ENCODE results near the gene SLC29A4. TPM values are rescaled to one million over a fixed set of nuclear protein-coding genes. Genes with fewer than 3 reads are reported as not detected.
"Not testable (repeated sequence)": the region's sequence is repeated elsewhere in the genome, so short reads cannot be mapped to it uniquely, and the experiment has no call there.

Gene SLC29A4
- total RNA-seq, 4 donors from 2014 or later: 2.2 to 7.3 (median 5.2) TPM

- Histone ChIP-seq H3K27ac (no peak overlapping the region), H3K36me3 (no peaks in the 10 kb centered on the region), H3K4me3 (no peak overlapping the region), H3K4me1 (peaks cover 3% of the 10 kb centered on the region), H3K9me3 (no peaks in the 10 kb centered on the region), H3K27me3 (peaks cover 7% of the 10 kb centered on the region)
- WGBS: 84% methylated on average over 7 of the region's 7 CpGs
- TF ChIP-seq, protein P1, sequence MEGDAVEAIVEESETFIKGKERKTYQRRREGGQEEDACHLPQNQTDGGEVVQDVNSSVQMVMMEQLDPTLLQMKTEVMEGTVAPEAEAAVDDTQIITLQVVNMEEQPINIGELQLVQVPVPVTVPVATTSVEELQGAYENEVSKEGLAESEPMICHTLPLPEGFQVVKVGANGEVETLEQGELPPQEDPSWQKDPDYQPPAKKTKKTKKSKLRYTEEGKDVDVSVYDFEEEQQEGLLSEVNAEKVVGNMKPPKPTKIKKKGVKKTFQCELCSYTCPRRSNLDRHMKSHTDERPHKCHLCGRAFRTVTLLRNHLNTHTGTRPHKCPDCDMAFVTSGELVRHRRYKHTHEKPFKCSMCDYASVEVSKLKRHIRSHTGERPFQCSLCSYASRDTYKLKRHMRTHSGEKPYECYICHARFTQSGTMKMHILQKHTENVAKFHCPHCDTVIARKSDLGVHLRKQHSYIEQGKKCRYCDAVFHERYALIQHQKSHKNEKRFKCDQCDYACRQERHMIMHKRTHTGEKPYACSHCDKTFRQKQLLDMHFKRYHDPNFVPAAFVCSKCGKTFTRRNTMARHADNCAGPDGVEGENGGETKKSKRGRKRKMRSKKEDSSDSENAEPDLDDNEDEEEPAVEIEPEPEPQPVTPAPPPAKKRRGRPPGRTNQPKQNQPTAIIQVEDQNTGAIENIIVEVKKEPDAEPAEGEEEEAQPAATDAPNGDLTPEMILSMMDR (IDR thresholded peaks at IDR 0.05): no peak
- TF ChIP-seq POLR2AphosphoS5 (IDR thresholded peaks at IDR 0.05) (no peak), EP300 (IDR thresholded peaks at IDR 0.05) (no peak), POLR2A (IDR thresholded peaks at IDR 0.05) (no peak)
- DNase-seq (ENCODE audit: low spot score in 2 of 2): no peak
These were observed 6.6 kb downstream of the SLC29A4 start for GRCh38 chr7:5289355-5289754.

- 89% methylated on average over 6 of the region's 8 CpGs for WGBS
These were observed 8.6 kb downstream of the SLC29A4 start for GRCh38 chr7:5291301-5291700.

DNA sequence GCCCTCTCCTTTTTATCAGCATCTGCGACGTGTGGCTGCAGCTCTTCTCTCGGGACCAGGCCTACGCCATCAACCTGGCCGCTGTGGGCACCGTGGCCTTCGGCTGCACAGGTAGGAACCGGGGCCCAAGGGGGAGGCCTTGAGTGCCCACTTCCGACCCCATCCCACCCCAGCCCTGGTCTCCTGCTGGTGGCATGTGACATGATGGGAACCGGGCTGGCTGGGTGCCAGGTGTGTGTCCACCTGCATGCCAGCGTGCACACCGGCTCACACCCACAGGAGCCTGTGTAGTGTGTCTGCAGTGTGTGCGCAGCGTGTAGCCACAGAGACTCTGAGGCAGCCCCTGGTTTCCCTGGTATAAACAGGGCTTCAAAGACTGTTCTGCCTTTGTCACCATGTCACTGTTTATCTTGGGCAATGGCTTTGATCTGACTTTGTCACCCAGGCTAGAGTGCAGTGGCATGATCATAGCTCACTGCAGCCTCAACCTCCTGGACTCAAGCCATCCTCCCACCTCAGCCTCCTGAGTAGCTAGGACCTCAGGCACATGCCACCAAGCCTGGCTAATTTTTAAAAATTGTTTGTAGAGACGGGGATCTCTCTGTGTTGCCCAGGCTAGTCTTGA lies 9.1 kb downstream of the SLC29A4 start:
- not testable (repeated sequence) for H3K9me3 ChIP-seq; H3K4me1 ChIP-seq; H3K27ac ChIP-seq; H3K36me3 ChIP-seq; H3K27me3 ChIP-seq; DNase-seq (ENCODE audit: low spot score in 2 of 2); H3K4me3 ChIP-seq
- WGBS: 98% methylated on average over 7 of the region's 15 CpGs

More at GRCh38 chr7:5291301-5291700, 8.6 kb downstream of the SLC29A4 start:
- TF ChIP-seq POLR2AphosphoS5 (IDR thresholded peaks at IDR 0.05) (no peak), EP300 (IDR thresholded peaks at IDR 0.05) (no peak)
- TF ChIP-seq, protein P1 (IDR thresholded peaks at IDR 0.05): no peak
- Histone ChIP-seq H3K4me1 (peaks cover 2% of the 10 kb centered on the region), H3K4me3 (no peak overlapping the region), H3K36me3 (no peaks in the 10 kb centered on the region), H3K27me3 (no peaks in the 10 kb centered on the region), H3K27ac (no peak overlapping the region), H3K9me3 (no peaks in the 10 kb centered on the region)
- DNase-seq (ENCODE audit: low spot score in 2 of 2): no peak

GRCh38 chr7:5294169-5294987 lies 11.6 kb downstream of the SLC29A4 start:
- Histone ChIP-seq H3K9me3 (no peaks in the 10 kb centered on the region), H3K27me3 (peaks cover 4% of the 10 kb centered on the region), H3K4me1 (peaks cover 14% of the 10 kb centered on the region), H3K36me3 (no peaks in the 10 kb centered on the region), H3K27ac (no peak overlapping the region), H3K4me3 (no peak overlapping the region)
- no peak for DNase-seq (ENCODE audit: low spot score in 2 of 2)
- WGBS: 89% methylated on average over 14 of the region's 14 CpGs
- TF ChIP-seq POLR2A (IDR thresholded peaks at IDR 0.05) (no peak), POLR2AphosphoS5 (IDR thresholded peaks at IDR 0.05) (no peak), EP300 (IDR thresholded peaks at IDR 0.05) (no peak)
- TF ChIP-seq, protein P1 (IDR thresholded peaks at IDR 0.05): no peak

GRCh38 chr7:5295039-5296014 lies 12.6 kb downstream of the SLC29A4 start:
- H3K27me3 ChIP-seq: peaks cover 4% of the 10 kb centered on the region
- no peaks in the 10 kb centered on the region for H3K36me3 ChIP-seq
- H3K4me3 ChIP-seq: no peak overlapping the region
- H3K27ac ChIP-seq: no peak overlapping the region
- 90% methylated on average over 21 of the region's 33 CpGs for WGBS
- no peak for TF ChIP-seq EP300 (IDR thresholded peaks at IDR 0.05)
- TF ChIP-seq POLR2A (IDR thresholded peaks at IDR 0.05): no peak
- TF ChIP-seq POLR2AphosphoS5 (IDR thresholded peaks at IDR 0.05): no peak
- TF ChIP-seq, protein P1 (IDR thresholded peaks at IDR 0.05): no peak
- DNase-seq (ENCODE audit: low spot score in 2 of 2): no peak
- no peaks in the 10 kb centered on the region for H3K9me3 ChIP-seq
- H3K4me1 ChIP-seq: peaks cover 14% of the 10 kb centered on the region

All from suprapubic skin (tissue), 4 donors.